GM18867 (cell line): ENCODE measurements around the gene VWA3B.

ENCODE experiments used
- ATAC-seq: cut with Tn5 transposase; IDR thresholded peaks from one replicate; pipeline ENCODE4 v1.9.1; 2021; ENCODE audit warnings: mild to moderate bottlenecking, moderate library complexity; ENCODE audit not compliant: unreplicated experiment

Gene VWA3B

DNA sequence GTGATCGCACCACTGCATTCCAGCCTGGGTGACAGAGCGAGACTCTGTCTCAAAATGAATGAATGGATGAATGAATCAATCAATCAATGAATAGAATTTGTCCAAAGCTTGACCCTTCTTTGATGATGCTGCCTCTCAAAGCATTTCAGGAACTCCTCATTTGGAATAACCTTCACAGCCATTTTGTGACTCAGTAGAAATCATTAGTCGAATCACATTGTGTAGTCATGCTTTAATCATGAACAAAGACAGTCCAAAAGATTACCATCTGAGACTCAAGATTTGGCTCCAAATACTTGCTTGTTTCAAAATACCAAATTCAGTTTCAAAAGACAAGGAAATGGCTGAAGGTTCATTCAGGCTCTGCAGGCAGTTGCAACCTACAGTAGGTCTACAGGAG is 83.1 kb downstream of the VWA3B start:
- ATAC-seq = no peak

DNA sequence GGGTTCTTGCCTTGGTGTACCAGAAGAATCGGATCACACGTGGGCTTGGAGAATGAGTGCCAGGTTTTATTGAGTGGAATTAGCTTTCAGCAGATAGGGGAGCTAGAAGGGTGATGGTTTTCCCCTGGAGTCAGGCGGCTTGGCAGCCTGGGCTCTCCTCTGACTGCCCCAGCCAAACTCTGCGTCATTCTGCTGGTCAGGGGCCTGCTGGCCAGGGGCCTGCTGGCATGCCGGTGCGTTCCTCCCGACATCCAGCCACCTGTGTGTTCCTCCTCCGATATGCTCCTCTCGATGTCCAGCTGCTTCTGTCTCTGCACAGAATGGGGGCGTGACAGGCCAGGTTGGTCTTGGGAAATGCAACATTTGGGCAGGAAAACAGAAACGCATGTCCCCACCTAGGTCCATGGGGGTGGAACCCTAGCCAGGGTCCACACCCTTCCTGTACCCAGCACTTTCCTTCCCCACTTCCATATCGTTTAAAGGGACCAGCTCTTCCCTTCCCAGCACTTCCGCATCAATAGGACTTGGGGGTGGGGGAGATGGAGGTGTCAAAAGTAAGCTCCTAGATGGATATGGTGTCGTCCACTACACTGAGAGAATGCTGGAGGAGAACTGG is 85.3 kb downstream of the VWA3B start:
- ATAC-seq = no peak

DNA sequence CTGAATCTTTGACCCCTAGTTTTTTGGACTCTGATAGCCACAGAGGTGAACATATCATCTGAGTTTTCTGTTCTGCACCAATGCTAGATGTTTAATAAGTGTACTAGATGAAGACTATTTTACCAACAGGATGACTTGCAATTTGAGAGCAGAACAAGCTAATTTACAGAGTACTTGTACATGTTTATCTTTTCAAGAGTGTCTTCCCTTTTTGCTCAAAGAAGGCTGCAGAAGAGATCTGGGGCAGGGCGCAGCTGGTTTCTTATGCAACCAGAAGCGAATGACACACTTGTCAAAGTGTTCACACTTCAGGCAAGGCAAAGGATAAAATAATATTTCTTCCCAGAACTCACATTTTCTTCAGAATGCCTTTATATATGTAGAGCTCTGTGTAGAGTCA is 86.0 kb downstream of the VWA3B start:
- no peak for ATAC-seq

DNA sequence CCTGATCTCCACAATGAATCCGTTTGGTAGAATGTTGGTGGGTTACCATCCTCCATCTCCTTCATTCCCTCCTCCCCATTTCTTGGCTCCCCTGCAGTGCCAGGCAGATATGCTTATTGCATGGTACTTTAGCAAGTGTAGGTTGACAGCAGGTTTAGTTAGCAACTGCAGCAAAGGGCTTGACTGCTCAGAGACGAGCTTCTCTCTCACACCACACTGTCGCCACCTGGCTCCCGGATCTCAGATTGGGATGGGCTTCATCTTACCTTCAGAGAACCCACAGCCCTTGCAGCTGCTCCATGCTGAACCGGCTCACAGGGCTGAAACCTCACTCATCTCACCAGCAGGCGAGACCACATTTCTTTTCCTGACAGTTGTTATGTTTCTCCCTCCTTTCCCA is 88.8 kb downstream of the VWA3B start:
- no peak for ATAC-seq

DNA sequence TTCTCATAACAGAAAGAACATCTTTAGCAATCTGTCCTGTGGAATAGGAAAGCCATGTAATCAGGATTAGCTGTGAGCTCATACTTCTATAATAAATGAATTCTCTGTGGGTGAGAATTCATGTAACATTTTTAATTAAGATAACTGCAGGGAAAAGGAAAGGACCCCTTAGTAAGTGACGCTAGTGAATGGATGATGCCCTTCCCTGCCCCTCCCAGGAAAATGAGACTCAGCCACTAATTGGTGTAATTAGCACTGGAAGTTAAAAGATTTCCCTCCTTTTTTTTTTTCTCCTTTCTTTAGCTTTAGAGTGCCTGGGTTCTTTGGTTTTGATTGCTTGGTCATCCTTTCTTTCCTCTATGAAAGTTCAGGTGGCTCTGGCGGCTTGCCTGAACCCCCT is 90.3 kb downstream of the VWA3B start:
- no peak for ATAC-seq

DNA sequence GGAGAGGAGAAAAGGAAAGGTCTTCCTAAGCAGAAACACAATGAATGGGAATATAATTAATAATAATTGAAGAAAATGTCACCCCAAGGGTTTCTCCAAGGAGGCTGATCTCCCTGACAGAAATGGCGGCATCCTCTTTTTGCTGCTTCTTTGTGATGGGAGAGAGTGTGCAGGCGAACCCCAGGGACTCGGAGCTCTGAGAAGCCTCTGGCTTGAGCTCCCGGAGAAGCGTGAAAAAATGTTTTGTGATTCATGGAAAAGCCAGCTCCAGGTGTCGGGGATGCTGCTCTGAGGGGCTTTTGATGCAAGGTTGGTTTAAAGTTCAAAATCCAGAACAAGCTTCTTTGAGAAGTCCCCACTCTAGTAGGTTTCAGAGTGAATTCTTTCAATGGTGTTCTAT is 91.0 kb downstream of the VWA3B start:
- ATAC-seq = no peak

DNA sequence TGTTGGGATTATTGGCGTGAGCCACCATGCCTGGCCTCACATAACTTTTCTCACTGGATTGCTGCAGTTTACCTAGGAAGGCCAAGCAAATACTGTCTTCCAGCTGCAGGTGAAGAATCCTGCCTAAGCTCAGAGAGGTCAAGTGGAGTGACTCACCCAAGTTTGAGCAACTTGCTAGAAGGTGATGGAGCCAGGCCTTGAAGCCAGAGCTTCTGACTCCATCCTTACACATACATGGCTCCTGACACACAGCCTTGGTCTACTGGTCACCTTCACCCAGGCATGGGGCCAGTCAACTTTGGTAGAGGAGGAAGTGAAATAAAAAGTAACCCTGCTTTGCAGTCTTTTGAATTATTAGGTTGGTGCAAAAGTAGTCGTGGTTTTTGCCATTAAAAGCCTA is 93.5 kb downstream of the VWA3B start:
- ATAC-seq = no peak

DNA sequence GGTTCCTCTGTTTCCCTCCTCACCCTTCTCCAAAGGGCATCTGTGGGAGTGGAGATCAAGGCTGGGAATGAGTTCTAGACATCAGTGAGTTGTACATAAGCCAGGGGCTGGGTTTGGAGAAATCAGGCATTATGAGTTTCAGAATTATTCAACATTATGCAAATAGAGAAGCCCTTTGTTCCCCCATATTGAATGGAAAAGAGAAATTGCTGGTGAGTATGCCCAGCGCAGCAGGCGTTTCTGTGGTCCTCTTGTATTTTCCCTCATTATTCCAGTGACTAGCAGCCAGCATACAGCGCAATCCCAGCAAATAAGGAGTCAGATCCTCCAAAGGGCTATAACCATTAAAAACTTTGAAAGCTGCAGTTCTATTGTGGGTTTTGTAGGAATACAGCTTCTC is 94.4 kb downstream of the VWA3B start:
- no peak for ATAC-seq

DNA sequence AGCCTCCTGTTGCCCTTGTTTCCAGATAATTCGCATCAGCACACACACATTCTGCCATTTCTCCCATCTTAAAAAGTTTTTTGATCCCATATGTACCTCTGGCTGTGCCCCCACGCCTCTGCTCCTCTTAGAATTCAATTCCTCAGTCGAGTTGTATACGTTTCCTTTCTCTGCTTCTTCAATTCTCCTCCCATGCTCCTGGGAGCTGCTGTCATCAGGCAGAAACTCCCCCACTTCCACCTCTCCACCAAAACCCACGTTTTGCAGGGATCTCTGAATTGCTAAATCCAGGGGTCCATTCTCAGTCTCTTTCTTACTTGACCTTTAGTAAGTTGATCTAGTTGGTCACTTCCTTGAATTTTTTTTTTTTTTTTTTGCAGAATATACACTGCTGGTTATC is 98.8 kb downstream of the VWA3B start:
- ATAC-seq = no peak

DNA sequence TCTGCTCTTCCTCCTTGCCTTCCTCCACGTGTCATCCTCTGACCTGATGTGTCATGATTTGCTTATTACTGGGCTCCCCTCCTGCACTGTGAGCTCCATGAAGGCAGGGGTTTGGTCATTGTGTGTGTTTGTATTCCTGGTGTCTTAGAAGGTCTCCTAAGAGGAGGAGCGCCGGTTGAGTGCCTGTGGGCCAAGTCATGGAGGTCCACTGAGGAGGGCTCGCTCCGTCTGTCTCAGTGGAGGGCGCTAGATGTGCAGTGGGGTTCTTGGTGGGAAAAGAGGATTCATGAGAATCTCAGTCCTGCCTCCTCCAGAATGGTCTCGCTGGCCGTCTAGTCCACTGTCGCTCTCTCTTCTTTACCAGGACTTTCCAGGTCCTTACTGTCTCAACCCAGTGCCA is 100.2 kb downstream of the VWA3B start:
- ATAC-seq = no peak

DNA sequence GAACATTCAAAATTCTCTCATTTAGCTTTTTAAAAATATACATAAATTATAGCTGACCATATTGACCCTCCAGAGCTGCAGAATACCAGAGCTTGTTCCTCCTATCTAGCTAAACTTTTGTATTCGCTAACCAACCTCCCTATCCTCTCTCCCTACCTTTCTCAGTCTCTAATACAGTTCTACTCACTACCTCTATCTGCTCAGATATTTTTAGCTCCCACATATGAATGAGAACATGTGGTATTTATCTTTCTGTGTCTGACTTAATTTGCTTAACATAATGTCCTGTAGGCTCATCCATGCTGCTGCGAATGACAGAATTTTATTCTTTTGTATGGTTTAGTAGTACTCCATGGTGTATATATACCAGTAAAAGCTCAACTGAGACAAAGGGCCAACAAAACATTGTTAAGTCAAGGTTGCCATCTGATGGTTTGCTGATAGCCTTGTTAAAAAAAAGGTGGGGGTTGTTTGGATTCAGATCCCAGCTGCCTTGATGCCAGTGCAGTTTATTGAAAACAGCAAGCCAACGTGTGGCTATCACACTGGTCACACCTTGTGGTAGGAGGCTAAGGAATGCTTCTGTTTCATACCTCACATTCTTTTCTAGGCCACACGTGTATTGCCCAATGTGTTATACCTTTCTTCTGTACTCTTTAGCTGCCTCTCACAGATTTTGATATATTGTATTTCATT is 101.5 kb downstream of the VWA3B start:
- ATAC-seq = no peak

DNA sequence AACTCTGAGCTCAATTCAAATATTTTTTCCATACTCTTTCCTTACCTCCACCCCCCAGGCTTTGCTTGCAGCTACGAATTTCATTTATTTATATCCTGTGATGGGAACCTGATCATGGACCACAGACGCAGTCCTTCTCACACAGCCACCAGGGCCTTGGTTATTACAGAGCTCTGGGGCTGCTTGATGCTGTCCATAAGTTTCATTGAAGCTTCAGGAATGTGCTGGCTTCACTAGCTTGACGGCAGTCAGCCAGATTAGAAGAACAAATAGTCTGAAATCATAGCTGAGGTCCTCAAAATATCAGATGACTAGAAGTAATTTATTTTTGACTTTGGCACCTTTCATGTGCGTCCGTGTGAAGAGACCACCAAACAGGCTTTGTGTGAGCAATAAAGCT is 104.9 kb downstream of the VWA3B start:
- ATAC-seq = no peak

DNA sequence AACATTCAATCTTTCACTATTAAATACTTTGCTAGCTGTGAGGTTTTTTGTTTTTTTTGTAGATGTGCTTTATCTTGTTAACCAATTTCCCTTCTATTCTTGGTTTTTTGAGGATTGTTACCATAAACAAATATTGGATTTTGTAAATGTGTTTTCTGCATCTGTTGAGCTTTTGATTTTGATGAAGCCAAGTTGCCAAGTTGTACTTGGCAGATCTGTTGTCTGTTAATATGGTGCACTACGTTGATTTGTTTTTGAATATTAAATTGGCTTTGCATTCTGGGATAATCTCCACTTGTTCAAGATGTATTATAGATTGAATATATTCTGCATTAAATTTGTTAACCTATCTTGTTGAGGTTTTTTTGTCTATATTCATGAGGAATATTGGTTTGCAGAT is 114.6 kb downstream of the VWA3B start:
- no peak for ATAC-seq

DNA sequence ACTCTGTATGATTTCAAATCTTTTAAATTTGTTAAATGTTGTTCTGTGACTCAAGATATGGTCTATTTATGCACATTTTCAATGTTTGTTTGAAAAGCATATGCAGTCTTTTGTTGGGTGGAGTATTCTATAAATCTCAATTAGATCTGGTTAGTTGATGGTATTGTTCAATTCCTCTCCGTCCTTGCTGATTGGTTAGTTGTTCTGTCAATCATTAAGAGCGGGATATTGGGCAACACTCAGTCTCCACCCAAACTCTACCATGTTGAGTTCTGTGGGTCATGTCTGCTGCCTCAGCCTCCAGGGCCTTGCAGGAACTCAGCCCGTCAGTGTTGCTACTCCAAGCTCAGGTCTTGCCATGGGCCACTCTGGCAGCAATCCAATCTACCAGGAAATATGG is 118.9 kb downstream of the VWA3B start:
- no peak for ATAC-seq

DNA sequence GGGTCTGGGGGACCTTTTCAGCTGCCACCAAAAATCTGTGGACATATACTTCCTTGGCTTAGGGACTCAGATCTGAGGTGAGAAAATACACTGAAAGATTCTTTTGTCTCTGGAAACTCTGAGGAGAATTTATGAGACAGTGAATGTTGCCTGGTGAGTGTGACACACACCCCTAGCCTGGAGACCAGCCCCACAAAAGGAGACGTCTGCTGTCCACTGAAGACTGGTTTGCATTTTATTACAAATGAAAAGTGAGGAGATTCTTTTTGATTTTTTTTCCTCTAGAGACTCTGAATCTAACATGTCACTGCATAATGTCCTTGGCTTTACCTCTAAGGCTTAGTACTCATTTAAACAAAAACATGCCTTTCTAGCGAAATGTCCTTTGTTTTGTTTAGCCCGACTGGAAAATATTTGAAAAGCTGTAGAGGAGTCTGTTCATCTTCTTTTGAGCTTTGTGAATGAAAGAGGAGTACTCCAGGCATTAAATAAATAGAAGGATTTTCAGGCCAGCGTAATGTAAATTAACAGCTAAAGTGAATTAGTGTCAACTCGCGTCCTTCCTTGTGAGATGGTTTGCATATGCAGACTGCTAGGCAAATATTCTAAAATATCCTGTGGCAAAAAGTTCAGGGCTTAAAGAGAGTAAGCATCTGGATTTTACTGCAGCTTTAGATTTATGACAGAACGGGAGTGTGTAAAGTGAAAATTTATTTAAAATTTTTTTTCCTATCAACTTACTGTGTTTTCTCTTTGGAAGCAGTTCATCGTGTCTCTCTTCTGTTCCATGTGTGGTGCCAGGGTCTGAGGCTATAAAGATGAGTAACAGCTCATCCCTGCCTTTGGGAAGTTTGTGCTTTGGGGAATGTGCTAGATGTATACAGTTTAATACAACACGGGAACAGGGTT is 125.4 kb downstream of the VWA3B start:
- no peak for ATAC-seq

DNA sequence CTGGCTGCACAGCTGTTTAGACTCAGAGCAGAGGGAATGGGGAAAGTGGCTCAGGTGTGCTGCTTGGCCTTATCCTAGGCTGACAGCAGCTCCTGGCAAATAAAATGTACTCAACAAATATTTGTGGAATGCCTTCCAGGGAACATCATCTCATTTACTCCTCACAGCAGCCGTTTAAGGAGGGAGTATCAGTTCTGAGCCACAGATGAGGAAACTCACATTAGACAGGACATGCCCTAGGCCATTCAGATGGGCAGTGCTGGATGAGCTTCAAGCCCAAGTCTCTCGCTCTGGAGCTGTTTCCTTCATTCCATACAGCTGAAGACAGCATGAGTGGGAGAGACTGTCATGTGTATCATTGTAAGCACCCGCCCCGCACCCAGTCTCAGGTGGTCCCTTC is 129.6 kb downstream of the VWA3B start:
- no peak for ATAC-seq

DNA sequence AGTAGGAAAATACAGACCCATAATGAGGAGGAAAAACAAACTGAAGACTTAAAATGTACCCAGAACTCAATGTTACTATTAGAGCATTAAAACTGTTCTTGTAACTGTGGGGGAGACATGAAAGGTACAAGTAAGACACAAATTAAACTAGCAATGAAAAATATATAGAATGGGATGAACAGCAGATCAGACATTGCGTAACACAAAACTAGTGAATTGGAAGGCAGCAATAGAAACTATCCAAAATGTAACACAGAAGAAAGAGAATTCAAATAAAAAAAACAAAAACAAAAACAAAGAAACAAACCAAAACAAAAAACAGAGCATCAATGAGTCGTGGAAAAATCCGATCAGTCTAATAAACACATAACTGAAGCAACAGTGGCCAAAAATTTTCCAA is 132.2 kb downstream of the VWA3B start:
- ATAC-seq = no peak

DNA sequence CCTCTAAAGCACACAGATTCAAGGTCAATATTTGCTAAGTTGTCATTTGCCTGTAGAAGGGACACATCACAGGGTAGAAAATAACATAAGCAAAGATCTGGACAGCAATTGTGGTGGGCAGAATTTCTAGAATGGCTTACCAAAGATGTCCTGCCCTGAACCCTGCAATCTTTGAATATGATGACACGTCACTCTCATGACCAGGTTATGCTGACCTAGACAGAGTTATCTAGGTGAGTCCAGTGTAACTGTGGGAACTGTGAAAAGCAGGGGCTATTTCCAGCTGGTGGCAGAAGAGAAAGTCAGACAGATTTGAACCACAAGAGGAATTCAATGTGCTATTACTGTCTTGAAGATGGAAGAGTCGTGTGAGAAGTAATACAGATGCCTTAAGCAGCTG is 147.0 kb downstream of the VWA3B start:
- ATAC-seq = no peak

DNA sequence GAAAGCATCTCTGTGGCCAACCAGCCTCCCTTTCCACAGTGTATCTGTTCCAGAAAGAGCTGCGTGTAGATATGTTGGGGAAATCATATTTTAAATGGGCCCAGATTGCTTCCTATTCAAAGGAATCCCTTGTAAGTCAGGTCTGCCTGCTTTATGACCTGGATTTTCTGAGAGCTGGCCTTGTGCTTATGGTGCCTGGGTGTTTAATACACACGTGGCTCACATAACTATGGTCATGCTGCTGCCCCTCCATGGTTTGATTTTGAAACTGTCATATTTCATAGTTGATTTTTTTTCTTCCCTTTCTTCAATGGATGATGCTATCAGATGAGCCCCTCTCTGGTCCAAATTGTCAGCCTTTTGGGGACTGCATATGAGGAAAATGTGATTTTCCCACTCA is 147.8 kb downstream of the VWA3B start:
- ATAC-seq = no peak

DNA sequence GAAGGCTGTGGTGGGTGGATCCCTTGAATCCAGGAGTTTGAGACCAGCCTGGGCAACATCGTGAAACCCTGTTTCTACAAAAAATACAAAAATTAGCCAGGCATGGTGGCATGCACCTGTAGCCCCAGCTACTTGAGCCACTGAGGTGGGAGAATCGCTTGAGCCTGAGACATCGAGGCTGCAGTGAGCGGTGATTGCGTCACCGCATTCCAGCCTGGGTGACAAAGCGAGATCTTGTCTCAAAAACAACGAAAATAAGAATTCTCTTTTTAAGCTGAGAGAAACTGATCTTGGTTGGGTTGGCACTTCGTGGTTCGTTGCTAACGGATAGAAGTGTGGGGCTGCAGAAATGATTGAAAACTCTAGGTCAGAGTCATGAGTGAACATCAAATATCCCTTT is 150.0 kb downstream of the VWA3B start:
- no peak for ATAC-seq

DNA sequence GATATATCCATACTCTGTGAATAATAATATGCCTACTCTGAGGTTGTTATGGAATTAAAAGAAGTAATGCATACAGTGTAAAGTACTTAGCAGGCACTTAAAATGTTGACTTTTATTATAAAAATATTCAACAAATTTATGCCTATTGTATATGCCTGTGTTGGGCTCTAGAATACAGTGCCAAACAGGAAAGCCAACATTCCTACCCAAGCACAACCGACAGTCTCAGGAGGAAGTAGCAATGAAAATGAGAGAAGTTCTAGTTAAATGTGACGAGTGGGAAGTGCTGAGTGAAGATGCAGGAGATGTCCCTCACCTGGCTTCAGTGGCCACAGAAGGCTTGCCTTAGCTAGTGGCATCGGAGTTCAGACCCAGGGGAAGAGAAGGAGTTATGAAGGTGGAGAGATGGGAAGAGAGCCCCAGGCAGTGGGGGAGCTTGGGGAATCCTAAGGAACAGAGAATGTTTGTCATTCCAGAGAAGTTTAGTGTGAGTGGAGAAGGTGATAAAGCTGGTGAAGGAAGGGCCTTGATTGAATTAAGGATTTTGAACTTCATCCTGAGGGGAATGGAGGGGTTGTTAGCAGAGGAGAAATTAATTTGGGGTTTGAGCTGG is 153.9 kb downstream of the VWA3B start:
- no peak for ATAC-seq

DNA sequence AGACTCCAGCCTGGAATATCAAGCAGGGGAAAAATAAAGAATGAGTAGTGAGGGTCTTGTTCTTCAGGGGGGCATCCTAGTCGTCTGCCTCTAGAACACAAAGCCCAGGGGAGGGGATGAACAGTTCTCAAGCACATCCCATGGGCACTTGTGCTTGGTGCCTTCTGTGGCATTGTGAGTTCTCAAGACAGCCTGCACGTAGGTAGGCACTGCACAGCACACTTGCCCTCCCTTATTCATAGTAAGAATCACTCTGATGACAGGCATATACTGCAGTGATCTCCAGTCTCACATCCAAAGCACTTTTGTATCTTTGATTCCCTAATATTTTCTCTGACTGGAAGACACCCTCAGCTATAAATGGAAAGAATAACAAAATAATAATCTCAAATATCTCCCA is 154.6 kb downstream of the VWA3B start:
- ATAC-seq = no peak
